Measurements from ENCODE around the gene LZTS2. TPM values are rescaled to one million over a fixed set of nuclear protein-coding genes. Genes with fewer than 3 reads are reported as not detected.

LZTS2 gene
- total RNA-seq, 1 experiment from 2014 or later, result 49.1 TPM

- Histone ChIP-seq H3K4me1 (ENCODE audit: insufficient read depth, low read length, poor library complexity, severe bottlenecking) (peaks cover 11% of the 10 kb centered on the region), H3K9me3 (ENCODE audit: low read depth, low read length, poor library complexity, severe bottlenecking) (no peaks in the 10 kb centered on the region), H3K36me3 (ENCODE audit: insufficient read depth, low read length, poor library complexity, severe bottlenecking) (no peaks in the 10 kb centered on the region), H3K27me3 (replicated peaks; ENCODE audit: insufficient read depth, low read depth, low read length, poor library complexity) (no peaks in the 10 kb centered on the region), H3K4me3 (ENCODE audit: low read depth, low read length, poor library complexity, severe bottlenecking) (no peak overlapping the region), H3K27ac (ENCODE audit: low read depth, low read length, poor library complexity, severe bottlenecking) (no peak overlapping the region)
- DNase-seq (ENCODE audit: low spot score), result no peak
- intact Hi-C loops (cut with micrococcal nuclease; ENCODE audit: unreplicated experiment), result no loop called here
- TF ChIP-seq CTCF (conservative IDR thresholded peaks at IDR 0.05; ENCODE audit: low read depth, low read length), result no peak
- no peak for TF ChIP-seq EZH2 (IDR thresholded peaks at IDR 0.05; ENCODE audit: borderline replicate concordance, low read depth, low read length, poor library complexity, severe bottlenecking)
- ChIA-PET POLR2A (ENCODE audit: low non-redundant PET) (no interaction called here), CTCF (interaction anchor here (0.8 to 1.0 kb wide), 2 partner anchors 9 to 14 kb away, joined by 4 to 11 read pairs; no protein-coding TSS in a partner anchor)
- no TSS peak for BruUV-seq (replicated peaks)
Observed at GRCh38 chr10:101028446-101029337, 29.1 kb downstream of the LZTS2 start.

- no peaks in the 10 kb centered on the region for H3K27me3 ChIP-seq (replicated peaks; ENCODE audit: insufficient read depth, low read depth, low read length, poor library complexity)
- intact Hi-C loops (cut with micrococcal nuclease; ENCODE audit: unreplicated experiment), result no loop called here
- H3K4me3 ChIP-seq (ENCODE audit: low read depth, low read length, poor library complexity, severe bottlenecking), result no peak overlapping the region
- TF ChIP-seq EZH2 (IDR thresholded peaks at IDR 0.05; ENCODE audit: borderline replicate concordance, low read depth, low read length, poor library complexity, severe bottlenecking) (no peak), CTCF (conservative IDR thresholded peaks at IDR 0.05; ENCODE audit: low read depth, low read length) (no peak)
- ChIA-PET CTCF (interaction anchor here (0.8 to 1.6 kb wide), 4 partner anchors 10 to 20 kb away, joined by 4 to 13 read pairs (median 10); no protein-coding TSS in a partner anchor), POLR2A (ENCODE audit: low non-redundant PET) (no interaction called here)
- H3K27ac ChIP-seq (ENCODE audit: low read depth, low read length, poor library complexity, severe bottlenecking), result no peak overlapping the region
- no TSS peak for BruUV-seq (replicated peaks)
- H3K4me1 ChIP-seq (ENCODE audit: insufficient read depth, low read length, poor library complexity, severe bottlenecking), result peaks cover 11% of the 10 kb centered on the region
- no peaks in the 10 kb centered on the region for H3K36me3 ChIP-seq (ENCODE audit: insufficient read depth, low read length, poor library complexity, severe bottlenecking)
- DNase-seq (ENCODE audit: low spot score), result no peak
- H3K9me3 ChIP-seq (ENCODE audit: low read depth, low read length, poor library complexity, severe bottlenecking), result no peaks in the 10 kb centered on the region
Observed at GRCh38 chr10:101029520-101030295, 30.1 kb downstream of the LZTS2 start.

GRCh38 chr10:101030496-101031127 lies 31.0 kb downstream of the LZTS2 start:
- no peaks in the 10 kb centered on the region for H3K9me3 ChIP-seq (ENCODE audit: low read depth, low read length, poor library complexity, severe bottlenecking)
- BruUV-seq (replicated peaks), result no TSS peak
- DNase-seq (ENCODE audit: low spot score), result no peak
- no peaks in the 10 kb centered on the region for H3K27me3 ChIP-seq (replicated peaks; ENCODE audit: insufficient read depth, low read depth, low read length, poor library complexity)
- TF ChIP-seq CTCF (conservative IDR thresholded peaks at IDR 0.05; ENCODE audit: low read depth, low read length) (no peak), EZH2 (IDR thresholded peaks at IDR 0.05; ENCODE audit: borderline replicate concordance, low read depth, low read length, poor library complexity, severe bottlenecking) (no peak)
- peaks cover 11% of the 10 kb centered on the region for H3K4me1 ChIP-seq (ENCODE audit: insufficient read depth, low read length, poor library complexity, severe bottlenecking)
- CTCF ChIA-PET, result interaction anchor here (0.7 to 1.6 kb wide), 4 partner anchors 11 to 20 kb away, joined by 3 to 13 read pairs (median 8); no protein-coding TSS in a partner anchor
- H3K36me3 ChIP-seq (ENCODE audit: insufficient read depth, low read length, poor library complexity, severe bottlenecking), result no peaks in the 10 kb centered on the region
- intact Hi-C loops (cut with micrococcal nuclease; ENCODE audit: unreplicated experiment), result no loop called here
- H3K4me3 ChIP-seq (ENCODE audit: low read depth, low read length, poor library complexity, severe bottlenecking), result peak overlapping the region; percentile 56
- POLR2A ChIA-PET (ENCODE audit: low non-redundant PET), result interaction anchor here (0.6 kb wide), 1 partner anchor 13 kb away, joined by 7 read pairs; no protein-coding TSS in a partner anchor
- no peak overlapping the region for H3K27ac ChIP-seq (ENCODE audit: low read depth, low read length, poor library complexity, severe bottlenecking)
